NCI-H2227 (cell line): Measurements from ENCODE around the gene CELA3B.
A peak's percentile ranks its signal among the peaks of the same experiment; 100 is the strongest.
"Not testable (repeated sequence)": the region's sequence is repeated elsewhere in the genome, so short reads cannot be mapped to it uniquely, and the experiment has no call there.

ENCODE experiments used
- DNase-seq: peaks from one replicate; lab custom pipeline; 2025; ENCODE audit not compliant: unreplicated experiment; lab: John Stamatoyannopoulos, UW

CELA3B gene

GRCh38 chr1:21942959-21943640, 33.7 kb upstream of the CELA3B start:
- DNase-seq: not testable (repeated sequence)

- no peak for DNase-seq
Measured at GRCh38 chr1:21944733-21945073, 32.1 kb upstream of the CELA3B start.

GRCh38 chr1:21946836-21947587, 29.8 kb upstream of the CELA3B start:
- DNase-seq: no peak

- DNase-seq: no peak
Measured at GRCh38 chr1:21950734-21951133, 26.1 kb upstream of the CELA3B start.

GRCh38 chr1:21951226-21951870, 25.5 kb upstream of the CELA3B start:
- DNase-seq: no peak

- DNase-seq: no peak
Measured at GRCh38 chr1:21952786-21953520, 23.9 kb upstream of the CELA3B start.

GRCh38 chr1:21955058-21955457, 21.8 kb upstream of the CELA3B start:
- no peak for DNase-seq

- DNase-seq: no peak
Measured at GRCh38 chr1:21955501-21956281, 21.1 kb upstream of the CELA3B start.

- no peak for DNase-seq
Measured at GRCh38 chr1:21956720-21957552, 19.9 kb upstream of the CELA3B start.

- DNase-seq: no peak
Measured at GRCh38 chr1:21961337-21961736, 15.5 kb upstream of the CELA3B start.

- no peak for DNase-seq
Measured at GRCh38 chr1:21961799-21962198, 15.0 kb upstream of the CELA3B start.

GRCh38 chr1:21963477-21964217, 13.2 kb upstream of the CELA3B start:
- DNase-seq: peak; percentile 83

GRCh38 chr1:21966247-21967000, 10.4 kb upstream of the CELA3B start:
- DNase-seq: no peak

GRCh38 chr1:21967216-21967615, 9.6 kb upstream of the CELA3B start:
- not testable (repeated sequence) for DNase-seq

- not testable (repeated sequence) for DNase-seq
Measured at GRCh38 chr1:21969066-21969465, 7.8 kb upstream of the CELA3B start.

- DNase-seq: not testable (repeated sequence)
Measured at GRCh38 chr1:21970523-21970922, 6.3 kb upstream of the CELA3B start.

GRCh38 chr1:21972973-21973441, 3.8 kb upstream of the CELA3B start:
- not testable (repeated sequence) for DNase-seq

- DNase-seq: not testable (repeated sequence)
Measured at GRCh38 chr1:21973948-21974347, 2.9 kb upstream of the CELA3B start.
